IMR-90 (cell line): ENCODE measurements around the gene GAS7. TPM values are rescaled to one million over a fixed set of nuclear protein-coding genes. Genes with fewer than 3 reads are reported as not detected.

Experiments used
- ATAC-seq: fragments of 200-7000 bp; cut with Tn5 transposase; 2 replicates; pipeline ENCODE4 v1.9.1; 2020; ENCODE audit warnings: low read depth, mild to moderate bottlenecking, moderate library complexity
- BruUV-seq: library from RNA; stranded (reverse); fragments of 400-500 nt; replicated peaks from 2 replicates; lab custom pipeline; 2021; lab: Mats Ljungman, UMichigan
- CTCF ChIA-PET: fragments of 300-600 bp; formaldehyde crosslinking; extraction: SDS; loops from one replicate; lab custom pipeline; 2021; ENCODE audit warnings: antibody characterized with exemption; lab: Yijun Ruan, JAX
- POLR2A ChIA-PET: fragments of 300-600 bp; sonication (Branson Sonifier 250); formaldehyde crosslinking; loops from one replicate; lab custom pipeline; 2022; ENCODE audit warnings: antibody characterized with exemption; ENCODE audit not compliant: unreplicated experiment; lab: Charles Lee
- DNase-seq: peaks from one replicate; pipeline ENCODE4 v3.0.0; 2013
- H2AFZ ChIP-seq: replicated peaks from 2 replicates; pipeline ENCODE3; 2013; ENCODE audit warnings: low read length, mild to moderate bottlenecking; ENCODE audit not compliant: poor library complexity
- H2AK5ac ChIP-seq: 2 replicates; pipeline ENCODE4 v1.6.1; 2013; ENCODE audit warnings: low read depth, low read length, inconsistent platforms
- H2AK9ac ChIP-seq: replicated peaks from 2 replicates; pipeline ENCODE3; 2013; ENCODE audit warnings: mild to moderate bottlenecking, low read depth, low read length, moderate library complexity; ENCODE audit not compliant: poor library complexity
- H2BK120ac ChIP-seq: 2 replicates; pipeline ENCODE4 v1.6.1; 2013; ENCODE audit warnings: low read depth, low read length, inconsistent platforms
- H2BK15ac ChIP-seq: 3 replicates; pipeline ENCODE4 v1.6.1; 2013; ENCODE audit warnings: low read depth, low read length, inconsistent platforms
- H2BK20ac ChIP-seq: 2 replicates; pipeline ENCODE4 v1.6.1; 2013; ENCODE audit warnings: low read depth, mild to moderate bottlenecking, inconsistent platforms, low read length, moderate library complexity
- H2BK5ac ChIP-seq: 2 replicates; pipeline ENCODE4 v1.6.1; 2013; ENCODE audit warnings: mild to moderate bottlenecking, low read depth, low read length, inconsistent platforms; ENCODE audit not compliant: poor library complexity, severe bottlenecking
- H3K14ac ChIP-seq: replicated peaks from 2 replicates; pipeline ENCODE4 v1.6.1; 2013; ENCODE audit warnings: low read depth, low read length, inconsistent platforms
- H3K18ac ChIP-seq: 2 replicates; pipeline ENCODE4 v1.6.1; 2013; ENCODE audit warnings: low read depth, low read length, control low read depth
- H3K23ac ChIP-seq: 2 replicates; pipeline ENCODE4 v1.6.1; 2013; ENCODE audit warnings: low read depth, low read length, inconsistent platforms
- H3K27ac ChIP-seq: 2 replicates; pipeline ENCODE4 v1.5.1; 2013; ENCODE audit warnings: mild to moderate bottlenecking, control low read depth, low read length; ENCODE audit not compliant: insufficient read depth
- H3K27me3 ChIP-seq: 2 replicates; pipeline ENCODE4 v1.6.1; 2013; ENCODE audit warnings: low read length; ENCODE audit not compliant: control insufficient read depth, insufficient read depth
- H3K36me3 ChIP-seq: 2 replicates; pipeline ENCODE4 v1.6.1; 2013; ENCODE audit warnings: low read length, mixed read lengths; ENCODE audit not compliant: control insufficient read depth, insufficient read depth
- H3K4ac ChIP-seq: 2 replicates; pipeline ENCODE4 v1.6.1; 2013; ENCODE audit warnings: low read depth, low read length, inconsistent platforms
- H3K4me1 ChIP-seq: 2 replicates; pipeline ENCODE4 v1.6.1; 2013; ENCODE audit warnings: low read length, mixed read lengths; ENCODE audit not compliant: control insufficient read depth, insufficient read depth
- H3K4me2 ChIP-seq: 2 replicates; pipeline ENCODE4 v1.6.1; 2013; ENCODE audit warnings: low read depth, mild to moderate bottlenecking, control low read depth, low read length, moderate library complexity
- H3K4me3 ChIP-seq: 2 replicates; pipeline ENCODE4 v1.5.1; 2013; ENCODE audit warnings: low read depth, mild to moderate bottlenecking, control low read depth, low read length, moderate library complexity; ENCODE audit not compliant: insufficient read depth
- H3K56ac ChIP-seq: 2 replicates; pipeline ENCODE4 v1.6.1; 2013; ENCODE audit warnings: low read length, inconsistent platforms; ENCODE audit not compliant: insufficient read depth; ENCODE audit errors: extremely low read depth
- H3K79me1 ChIP-seq, 2 experiments: 2 replicates each; pipeline ENCODE4 v1.6.1; 2013; ENCODE audit warnings: low read length in 2 of 2, inconsistent platforms in 1 of 2, low read depth in 1 of 2
- H3K9ac ChIP-seq: 2 replicates; pipeline ENCODE4 v1.6.1; 2013; ENCODE audit warnings: low read depth, low read length, control low read depth
- H3K9me1 ChIP-seq: 2 replicates; pipeline ENCODE4 v1.6.1; 2013; ENCODE audit warnings: low read length, inconsistent platforms; ENCODE audit not compliant: insufficient read depth
- H3K9me3 ChIP-seq: 2 replicates; pipeline ENCODE4 v1.6.1; 2013; ENCODE audit warnings: low read length; ENCODE audit not compliant: control insufficient read depth, insufficient read depth
- H4K20me1 ChIP-seq: 2 replicates; pipeline ENCODE4 v1.6.1; 2013; ENCODE audit warnings: low read length, inconsistent platforms; ENCODE audit not compliant: insufficient read depth
- H4K5ac ChIP-seq: 2 replicates; pipeline ENCODE4 v1.6.1; 2013; ENCODE audit warnings: mild to moderate bottlenecking, low read depth, low read length, control low read depth
- H4K8ac ChIP-seq, 2 experiments: 2 replicates each; pipeline ENCODE4 v1.6.1; 2013; ENCODE audit warnings: low read depth in 2 of 2, low read length in 2 of 2, control low read depth in 1 of 2, inconsistent platforms in 1 of 2
- H4K91ac ChIP-seq: 2 replicates; pipeline ENCODE4 v1.6.1; 2013; ENCODE audit warnings: low read depth, low read length, inconsistent platforms; ENCODE audit not compliant: insufficient read depth
- BHLHE40 ChIP-seq: fragments of 150-350 bp; IDR thresholded peaks from 2 replicates; pipeline ENCODE4 v1.6.1; 2016; ENCODE audit warnings: mild to moderate bottlenecking, low read depth, low read length
- CEBPB ChIP-seq: IDR thresholded peaks from 2 replicates; pipeline ENCODE4 v1.6.1; 2012; ENCODE audit warnings: low read depth, low read length, improper control_type of control experiment
- CHD1 ChIP-seq: IDR thresholded peaks from 2 replicates; pipeline ENCODE4 v1.6.1; 2012; ENCODE audit warnings: low read depth, low read length, improper control_type of control experiment
- CTCF ChIP-seq: conservative IDR thresholded peaks from 2 replicates; pipeline ENCODE4 v1.5.1; 2012; ENCODE audit warnings: mild to moderate bottlenecking, low read depth, low read length, improper control_type of control experiment
- ELK1 ChIP-seq: fragments of 150-350 bp; IDR thresholded peaks from 2 replicates; pipeline ENCODE4 v1.6.1; 2016; ENCODE audit warnings: low read depth, mild to moderate bottlenecking, low read length, moderate library complexity, borderline replicate concordance
- FOS ChIP-seq: fragments of 150-350 bp; IDR thresholded peaks from 2 replicates; pipeline ENCODE4 v1.6.1; 2016; ENCODE audit warnings: low read depth, low read length
- MAFK ChIP-seq: IDR thresholded peaks from 2 replicates; pipeline ENCODE4 v1.6.1; 2012; ENCODE audit warnings: low read depth, low read length, improper control_type of control experiment
- MAZ ChIP-seq: IDR thresholded peaks from 2 replicates; pipeline ENCODE4 v1.6.1; 2012; ENCODE audit warnings: low read depth, mild to moderate bottlenecking, low read length, improper control_type of control experiment, moderate library complexity, borderline replicate concordance
- MXI1 ChIP-seq: IDR thresholded peaks from 2 replicates; pipeline ENCODE4 v1.6.1; 2012; ENCODE audit warnings: low read depth, mild to moderate bottlenecking, low read length, moderate library complexity, borderline replicate concordance
- NFE2L2 ChIP-seq: fragments of 150-350 bp; IDR thresholded peaks from 2 replicates; pipeline ENCODE4 v1.6.1; 2016; ENCODE audit warnings: low read depth, mild to moderate bottlenecking, low read length
- POLR2A ChIP-seq: IDR thresholded peaks from 2 replicates; pipeline ENCODE4 v1.6.1; 2012; ENCODE audit warnings: mild to moderate bottlenecking, low read depth, low read length
- RAD21 ChIP-seq: IDR thresholded peaks from 2 replicates; pipeline ENCODE4 v1.6.1; 2012; ENCODE audit warnings: low read length, improper control_type of control experiment
- RCOR1 ChIP-seq: IDR thresholded peaks from 2 replicates; pipeline ENCODE4 v1.6.1; 2012; ENCODE audit warnings: mild to moderate bottlenecking, low read length, improper control_type of control experiment; ENCODE audit not compliant: insufficient replicate concordance
- RFX5 ChIP-seq: IDR thresholded peaks from 2 replicates; pipeline ENCODE4 v1.8.0; 2012; ENCODE audit warnings: low read depth, mild to moderate bottlenecking, low read length, moderate library complexity
- SMC3 ChIP-seq: fragments of 150-350 bp; IDR thresholded peaks from 2 replicates; pipeline ENCODE4 v1.6.1; 2016; ENCODE audit warnings: low read depth, mild to moderate bottlenecking, antibody characterized with exemption, low read length, moderate library complexity
- WGBS, 2 experiments: methylation state at CpG; one replicate each; pipeline versions ENCODE4 v1.1.5 to v1.1.7; 2013; ENCODE audit warnings: missing lambda C conversion rate in 2 of 2; ENCODE audit not compliant: insufficient read length in 1 of 2; ENCODE audit errors: extremely low coverage in 2 of 2; 5-methylcytosine and 5-hydroxymethylcytosine counted together
- dilution Hi-C: fragments of 300-500 bp; cut with HindIII; formaldehyde crosslinking; loops from one replicate; pipeline ENCODE4 v1.14.3; 2018; ENCODE audit warnings: low sequenced_read_pairs; ENCODE audit not compliant: unreplicated experiment
- in situ Hi-C: fragments of 300-500 bp; cut with MboI; formaldehyde crosslinking; loops from 3 replicates; pipeline ENCODE4 v1.14.3; 2019; ENCODE audit warnings: low sequenced_read_pairs, inconsistent platforms, mixed read lengths
- intact Hi-C: fragments of 100-400 bp; cut with micrococcal nuclease; formaldehyde crosslinking; loops from 2 replicates; pipeline ENCODE4 v1.10.0; 2022
- polyA plus RNA-seq, 3 experiments: library from polyadenylated mRNA; depleted of rRNA; stranded (reverse); fragments of >200 nt; gene quantifications; 2 replicates each; pipeline ENCODE4 v1.2.3, GENCODE V29; 2012; ENCODE audit warnings: low replicate concordance in 1 of 3
- total RNA-seq: library from RNA; depleted of rRNA; stranded (reverse); fragments of >200 nt; gene quantifications from 2 replicates; pipeline ENCODE4 v1.2.3, GENCODE V29; 2012
- TF ChIP-seq, protein P1 (sequence below): fragments of 150-350 bp; IDR thresholded peaks from 2 replicates; pipeline ENCODE4 v1.6.1; 2017; ENCODE audit warnings: mild to moderate bottlenecking, antibody characterized with exemption, low read length, low read depth

The GAS7 gene
- total and polyA plus RNA-seq, 2 of the 4 experiments (the other 2 are of a cell fraction) = 4.6 to 5.0 TPM

- no peak overlapping the region for H3K23ac ChIP-seq
- ATAC-seq = no peak
- no peak overlapping the region for H4K91ac ChIP-seq
- no peaks in the 10 kb centered on the region for H3K36me3 ChIP-seq
- no peak overlapping the region for H3K4me3 ChIP-seq
- POLR2A ChIA-PET = no interaction called here
- TF ChIP-seq NFE2L2 = no peak
- no peak for TF ChIP-seq CTCF
- no peak for TF ChIP-seq FOS
- TF ChIP-seq ELK1 = no peak
- no peak for TF ChIP-seq BHLHE40
- no peak for TF ChIP-seq MXI1
- no peak for TF ChIP-seq RCOR1
- TF ChIP-seq MAZ = no peak
- TF ChIP-seq CHD1 = no peak
- no peak for TF ChIP-seq RFX5
- TF ChIP-seq, protein P1, sequence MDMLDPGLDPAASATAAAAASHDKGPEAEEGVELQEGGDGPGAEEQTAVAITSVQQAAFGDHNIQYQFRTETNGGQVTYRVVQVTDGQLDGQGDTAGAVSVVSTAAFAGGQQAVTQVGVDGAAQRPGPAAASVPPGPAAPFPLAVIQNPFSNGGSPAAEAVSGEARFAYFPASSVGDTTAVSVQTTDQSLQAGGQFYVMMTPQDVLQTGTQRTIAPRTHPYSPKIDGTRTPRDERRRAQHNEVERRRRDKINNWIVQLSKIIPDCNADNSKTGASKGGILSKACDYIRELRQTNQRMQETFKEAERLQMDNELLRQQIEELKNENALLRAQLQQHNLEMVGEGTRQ = no peak
- TF ChIP-seq RAD21 = no peak
- TF ChIP-seq SMC3 = no peak
- no peak for TF ChIP-seq POLR2A
- TF ChIP-seq CEBPB = no peak
- TF ChIP-seq MAFK = no peak
- DNase-seq = no peak
- H3K79me1 ChIP-seq = no peaks in the 10 kb centered on the region
- no peak overlapping the region for H3K27ac ChIP-seq
- no peak overlapping the region for H3K4me2 ChIP-seq
- dilution Hi-C loops (no loop called here), in situ Hi-C loops (no loop called here), intact Hi-C loops (no loop called here)
- H3K18ac ChIP-seq = no peak overlapping the region
- no peak overlapping the region for H2BK120ac ChIP-seq
- H3K4ac ChIP-seq = no peak overlapping the region
- no peaks in the 10 kb centered on the region for H4K20me1 ChIP-seq
- 90% methylated on average over 2 of the region's 7 CpGs; no CpG with 5 or more reads in 1 of the 2 experiments for WGBS, 2 experiments
- H2BK15ac ChIP-seq = no peak overlapping the region
- no peak overlapping the region for H2AFZ ChIP-seq
- H3K27me3 ChIP-seq = no peaks in the 10 kb centered on the region
- H2BK5ac ChIP-seq = no peak overlapping the region
- H3K9me3 ChIP-seq = no peaks in the 10 kb centered on the region
- H2BK20ac ChIP-seq = no peak overlapping the region
- H3K9ac ChIP-seq = no peak overlapping the region
- no peak overlapping the region for H4K5ac ChIP-seq
- H3K4me1 ChIP-seq = peaks cover 20% of the 10 kb centered on the region
- no peak overlapping the region for H2AK9ac ChIP-seq
- CTCF ChIA-PET = no interaction called here
- H3K14ac ChIP-seq = no peak overlapping the region
- no TSS peak for BruUV-seq
- H3K56ac ChIP-seq = no peak overlapping the region
- no peak overlapping the region for H4K8ac ChIP-seq
- H3K9me1 ChIP-seq = no peaks in the 10 kb centered on the region; the same call in 1 of the 2 replicates
- H2AK5ac ChIP-seq = no peak overlapping the region
These were observed 291.3 kb downstream of the GAS7 start for GRCh38 chr17:9907131-9907530.
